Heart left ventricle (tissue), 13 donors: Measurements from ENCODE around the gene GYG2.

ENCODE experiments used
- POLR2A ChIP-seq, 2 donors: fragments of 450-650 bp; IDR thresholded peaks; one replicate each; pipeline ENCODE4 v1.6.1; 2017; ENCODE audit warnings: antibody characterized with exemption in 2 of 2, mild to moderate bottlenecking in 2 of 2, moderate library complexity in 2 of 2
- TF ChIP-seq, protein P1 (sequence below), 12 donors: fragments of 200-600 bp; sonication (generic) in 4 of 12; IDR thresholded peaks; one replicate each; pipeline versions ENCODE4 v1.5.0 to v1.8.0; 2018 to 2022; ENCODE audit warnings: antibody characterized with exemption in 12 of 12, mild to moderate bottlenecking in 5 of 12
- donor health status: ischemic (EF 13 %, LVEDD 7.1; RV severe dilation, severe dysfunction).
- donor health status: DM: no; HTN: yes; CAD: no.
- donor health status: DM: no; HTN: no; CAD: no.
- donor health status: ischemic (EF 25% LVEDD 6.9; RV normal size, moderate dysfunction).
- donor health status: ischemic (EF 25% LVEDD 5.7; RV mildly dilated, moderate dysfunction).
- donor health status: ischemic (EF 35%, LVEDD 5.7; RV mildly dilated, moderate dysfunction).
- donor health status: nonischemic (EF 11% LVEDD 7.7; RV severe dilation, severe dysfunction).
- donor health status: DM: yes; HTN: yes; CAD: no.
- donor health status: PGD.
- donor health status: ischemic (EF 29% LVEDD 5.4; RV normal size, mild dysfunction).
- donor health status: nonischemic (EF 23%, LVEDD 6.1; RV moderate dilation, normal function).

DNA sequence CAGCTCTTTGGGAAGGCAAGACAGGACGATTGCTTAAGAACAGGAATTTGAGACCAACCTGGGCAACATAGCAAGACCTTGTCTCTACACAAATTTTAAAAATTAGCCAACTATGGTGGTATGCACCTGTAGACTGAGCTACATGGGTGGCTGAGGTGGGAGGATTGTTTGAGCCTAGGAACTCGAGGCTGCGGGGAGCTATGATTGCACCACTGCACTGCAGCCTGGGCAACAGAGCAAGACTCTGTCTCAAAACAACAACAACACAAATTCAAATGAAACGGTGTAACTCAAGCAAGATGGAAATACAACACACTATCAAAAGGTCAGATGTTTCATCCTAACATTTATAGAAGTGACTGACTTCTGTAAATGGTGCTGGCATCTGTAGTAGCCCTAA lies 39.8 kb upstream of the GYG2 start:
- TF ChIP-seq POLR2A (IDR thresholded peaks at IDR 0.05): no peak
- TF ChIP-seq, protein P1, sequence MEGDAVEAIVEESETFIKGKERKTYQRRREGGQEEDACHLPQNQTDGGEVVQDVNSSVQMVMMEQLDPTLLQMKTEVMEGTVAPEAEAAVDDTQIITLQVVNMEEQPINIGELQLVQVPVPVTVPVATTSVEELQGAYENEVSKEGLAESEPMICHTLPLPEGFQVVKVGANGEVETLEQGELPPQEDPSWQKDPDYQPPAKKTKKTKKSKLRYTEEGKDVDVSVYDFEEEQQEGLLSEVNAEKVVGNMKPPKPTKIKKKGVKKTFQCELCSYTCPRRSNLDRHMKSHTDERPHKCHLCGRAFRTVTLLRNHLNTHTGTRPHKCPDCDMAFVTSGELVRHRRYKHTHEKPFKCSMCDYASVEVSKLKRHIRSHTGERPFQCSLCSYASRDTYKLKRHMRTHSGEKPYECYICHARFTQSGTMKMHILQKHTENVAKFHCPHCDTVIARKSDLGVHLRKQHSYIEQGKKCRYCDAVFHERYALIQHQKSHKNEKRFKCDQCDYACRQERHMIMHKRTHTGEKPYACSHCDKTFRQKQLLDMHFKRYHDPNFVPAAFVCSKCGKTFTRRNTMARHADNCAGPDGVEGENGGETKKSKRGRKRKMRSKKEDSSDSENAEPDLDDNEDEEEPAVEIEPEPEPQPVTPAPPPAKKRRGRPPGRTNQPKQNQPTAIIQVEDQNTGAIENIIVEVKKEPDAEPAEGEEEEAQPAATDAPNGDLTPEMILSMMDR (IDR thresholded peaks at IDR 0.05): no peak
